Endothelial cell of umbilical vein (primary cell): Measurements from ENCODE around the gene ZBTB7C. TPM values are rescaled to one million over a fixed set of nuclear protein-coding genes. Genes with fewer than 3 reads are reported as not detected.

ENCODE experiments used
- BruUV-seq: library from RNA; stranded (reverse); fragments of 400-500 nt; replicated peaks from 2 replicates; lab custom pipeline; 2021; lab: Mats Ljungman, UMichigan
- CTCF ChIA-PET: fragments of 300-600, 350-600 bp; sonication (Branson Sonifier 250); formaldehyde crosslinking; loops from one replicate; lab custom pipeline; 2021; ENCODE audit warnings: antibody characterized with exemption, inconsistent platforms; lab: Charles Lee
- POLR2A ChIA-PET: fragments of 300-600, 350-600 bp; sonication (Branson Sonifier 250); formaldehyde crosslinking; loops from one replicate; lab custom pipeline; 2021; ENCODE audit warnings: antibody characterized with exemption, inconsistent platforms; lab: Charles Lee
- DNase-seq: peaks from one replicate; pipeline ENCODE4 v3.0.0-alpha.2; 2011; ENCODE audit warnings: low read depth, low spot score
- FAIRE-seq: peaks from 2 replicates; lab custom pipeline; 2011; peaks lifted over from hg19 to GRCh38; lab: Jason Lieb, UNC
- H2AFZ ChIP-seq: 2 replicates; pipeline ENCODE4 v1.6.0; 2012; ENCODE audit warnings: low read depth, low read length, control low read depth, inconsistent platforms
- H3K27ac ChIP-seq: 2 replicates; pipeline ENCODE4 v1.5.1; 2011; ENCODE audit warnings: low read depth, mild to moderate bottlenecking, control low read depth, low read length, moderate library complexity; ENCODE audit not compliant: insufficient read depth
- H3K27me3 ChIP-seq, 2 experiments: 2 replicates each; pipeline versions ENCODE4 v1.6.0 to v1.6.1; 2011; ENCODE audit warnings: low read length in 2 of 2, mixed read lengths in 1 of 2; ENCODE audit not compliant: control insufficient read depth in 2 of 2, insufficient read depth in 2 of 2
- H3K36me3 ChIP-seq, 2 experiments: 2 replicates in 1 of 2; 3 replicates in 1 of 2; pipeline ENCODE4 v1.5.1; 2011; ENCODE audit warnings: low read length in 2 of 2, mild to moderate bottlenecking in 1 of 2, moderate library complexity in 1 of 2; ENCODE audit not compliant: control insufficient read depth in 2 of 2, insufficient read depth in 2 of 2; ENCODE audit errors: extremely low read depth in 1 of 2
- H3K4me1 ChIP-seq: 3 replicates; pipeline ENCODE4 v1.5.1; 2011; ENCODE audit warnings: mild to moderate bottlenecking, low read length; ENCODE audit not compliant: control insufficient read depth, insufficient read depth; ENCODE audit errors: extremely low read depth
- H3K4me2 ChIP-seq: 2 replicates; pipeline ENCODE4 v1.6.1; 2011; ENCODE audit warnings: low read length, control low read depth, mixed read lengths; ENCODE audit not compliant: insufficient read depth
- H3K4me3 ChIP-seq, 3 experiments: fragments of 200-600 bp in 1 of 3; sonication (generic), shearing (Covaris generic) in 1 of 3; replicated peaks in 1 of 3; 2 replicates each; pipeline ENCODE4 v1.5.1; 2011 to 2016; ENCODE audit warnings: control low read depth in 3 of 3, low read length in 3 of 3, mild to moderate bottlenecking in 2 of 3, inconsistent platforms in 1 of 3, low read depth in 1 of 3, moderate library complexity in 1 of 3; ENCODE audit not compliant: insufficient read depth in 1 of 3
- H3K79me2 ChIP-seq: 2 replicates; pipeline ENCODE4 v1.6.0; 2012; ENCODE audit warnings: low read length, inconsistent platforms; ENCODE audit not compliant: control insufficient read depth, insufficient read depth
- H3K9ac ChIP-seq: replicated peaks from 2 replicates; pipeline ENCODE3; 2011; ENCODE audit warnings: low read length, control low read depth; ENCODE audit not compliant: insufficient read depth; ENCODE audit errors: extremely low read depth
- H3K9me1 ChIP-seq: replicated peaks from 3 replicates; pipeline ENCODE4 v1.6.0; 2011; ENCODE audit warnings: mild to moderate bottlenecking, low read length; ENCODE audit not compliant: control insufficient read depth, insufficient read depth; ENCODE audit errors: extremely low read depth
- H3K9me3 ChIP-seq: replicated peaks from 2 replicates; pipeline ENCODE4 v1.5.1; 2012; ENCODE audit warnings: low read length, inconsistent platforms; ENCODE audit not compliant: control insufficient read depth, insufficient read depth
- H4K20me1 ChIP-seq: replicated peaks from 2 replicates; pipeline ENCODE3; 2011; ENCODE audit warnings: mild to moderate bottlenecking, low read length; ENCODE audit not compliant: control insufficient read depth, insufficient read depth; ENCODE audit errors: extremely low read depth
- EZH2 ChIP-seq: IDR thresholded peaks from 2 replicates; pipeline ENCODE4 v1.6.1; 2012; ENCODE audit warnings: borderline replicate concordance, low read depth, mild to moderate bottlenecking, moderate library complexity, low read length, inconsistent platforms; ENCODE audit not compliant: severe bottlenecking
- FOS ChIP-seq: IDR thresholded peaks from 2 replicates; pipeline ENCODE4 v1.6.1; 2011; ENCODE audit warnings: mild to moderate bottlenecking, low read length, moderate library complexity, borderline replicate concordance; ENCODE audit not compliant: insufficient read depth
- GATA2 ChIP-seq: IDR thresholded peaks from 2 replicates; pipeline ENCODE4 v1.7.0; 2011; ENCODE audit warnings: low read depth, mild to moderate bottlenecking, moderate library complexity, mixed read lengths, low read length; ENCODE audit not compliant: insufficient read length, insufficient read depth
- JUN ChIP-seq: IDR thresholded peaks from 2 replicates; pipeline ENCODE4 v1.6.1; 2011; ENCODE audit warnings: borderline replicate concordance, low read depth; ENCODE audit not compliant: insufficient read length, insufficient read depth
- MYC ChIP-seq: IDR thresholded peaks from one replicate; pipeline ENCODE4 v1.6.1; 2011; ENCODE audit warnings: mild to moderate bottlenecking, low read depth, low read length
- POLR2A ChIP-seq: IDR thresholded peaks from 2 replicates; pipeline ENCODE4 v1.6.1; 2012; ENCODE audit warnings: low read depth, mild to moderate bottlenecking, control low read depth, low read length
- POLR2AphosphoS5 ChIP-seq: IDR thresholded peaks from 2 replicates; pipeline ENCODE4 v1.6.1; 2012; ENCODE audit warnings: low read depth, mild to moderate bottlenecking, control low read depth, low read length, moderate library complexity; ENCODE audit not compliant: insufficient read depth
- dilution Hi-C: fragments of 300-500 bp; cut with MboI; formaldehyde crosslinking; loops from one replicate; pipeline ENCODE4 v1.15.0; 2019; ENCODE audit warnings: low sequenced_read_pairs; ENCODE audit not compliant: extremely low pct_ligation_motif_present
- intact Hi-C: fragments of 100-400 bp; cut with micrococcal nuclease; formaldehyde crosslinking; loops from one replicate; pipeline ENCODE4 v1.10.0; 2022
- polyA plus RNA-seq, 4 experiments: library from polyadenylated mRNA; depleted of rRNA in 3 of 4; stranded (reverse) in 3 of 4; unstranded in 1 of 4; fragments of >200 nt; gene quantifications; 2 replicates each; pipeline versions ENCODE4 v1.2.1 to v1.2.3, GENCODE V29; 2011 to 2012; ENCODE audit warnings: missing spikeins in 1 of 4
- total RNA-seq: library from RNA; stranded (reverse); gene quantifications from 2 replicates; pipeline ENCODE4 v1.2.3, GENCODE V29; 2021
- TF ChIP-seq, protein P1 (sequence below): IDR thresholded peaks from 2 replicates; pipeline ENCODE4 v1.6.1; 2011; ENCODE audit not compliant: insufficient read depth, insufficient read length
- TF ChIP-seq, protein P2 (sequence below), 2 donors: IDR thresholded peaks; 1 replicate in 1 of 2; 2 replicates in 1 of 2; pipeline ENCODE4 v1.5.1; 2011; ENCODE audit warnings: low read length in 2 of 2, mild to moderate bottlenecking in 2 of 2, moderate library complexity in 2 of 2, control low read depth in 1 of 2, inconsistent platforms in 1 of 2, low read depth in 1 of 2; ENCODE audit not compliant: insufficient read depth in 1 of 2; ENCODE audit errors: extremely low read depth in 1 of 2

ZBTB7C gene
- total and polyA plus RNA-seq, 2 donors (not counting 3 experiments of a cell fraction or from before 2014, with no cell fraction given) = not detected

DNA sequence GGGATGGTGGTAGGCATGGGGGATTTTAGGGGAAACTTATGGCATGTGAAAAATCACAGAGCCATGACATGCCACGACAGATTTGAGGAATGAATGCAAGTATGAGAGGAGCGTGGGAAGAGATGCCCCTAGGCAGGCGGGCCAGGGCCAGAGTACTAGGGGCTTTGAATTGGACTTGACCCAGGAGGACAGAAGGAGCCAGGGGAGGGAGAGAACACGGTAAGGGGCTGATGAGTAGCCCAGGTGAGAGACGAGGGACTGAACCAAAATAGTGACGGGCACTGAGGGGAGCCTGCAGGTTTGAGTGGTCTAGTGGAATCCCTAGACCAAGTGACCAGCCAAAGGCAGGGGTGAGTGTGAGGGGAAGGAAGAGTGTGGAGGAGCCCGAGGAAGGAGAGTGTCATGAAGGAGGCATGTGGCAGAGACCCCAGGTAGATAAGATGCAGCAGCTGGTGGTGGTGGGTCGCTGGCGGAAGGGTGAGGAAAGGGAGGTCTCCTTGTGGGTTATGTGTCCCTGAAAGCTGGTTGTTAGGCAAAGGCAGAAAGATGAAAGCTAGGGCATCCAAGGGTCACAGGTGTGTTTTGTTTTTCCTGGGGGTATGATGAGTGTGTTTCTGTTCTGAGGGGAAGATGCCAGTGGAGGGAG is 48.7 kb downstream of the ZBTB7C start:
- POLR2A ChIA-PET = no interaction called here
- CTCF ChIA-PET = no interaction called here
- Histone ChIP-seq H3K36me3 (no peaks in the 10 kb centered on the region), H3K4me1 (no peaks in the 10 kb centered on the region), H3K4me2 (no peak overlapping the region), H3K27me3 (no peaks in the 10 kb centered on the region), H2AFZ (no peak overlapping the region), H3K4me3 (no peak overlapping the region), H3K79me2 (no peaks in the 10 kb centered on the region), H3K27ac (no peak overlapping the region), H4K20me1 (no peaks in the 10 kb centered on the region), H3K9ac (no peak overlapping the region), H3K9me3 (no peaks in the 10 kb centered on the region), H3K9me1 (no peaks in the 10 kb centered on the region)
- intact Hi-C loops (no loop called here), dilution Hi-C loops (no loop called here)
- DNase-seq (no peak), FAIRE-seq (no peak)
- TF ChIP-seq POLR2AphosphoS5 (no peak), EZH2 (no peak), GATA2 (no peak), FOS (no peak), POLR2A (no peak), JUN (no peak), MYC (no peak)
- TF ChIP-seq, protein P1, sequence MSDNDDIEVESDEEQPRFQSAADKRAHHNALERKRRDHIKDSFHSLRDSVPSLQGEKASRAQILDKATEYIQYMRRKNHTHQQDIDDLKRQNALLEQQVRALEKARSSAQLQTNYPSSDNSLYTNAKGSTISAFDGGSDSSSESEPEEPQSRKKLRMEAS = no peak
- TF ChIP-seq, protein P2, sequence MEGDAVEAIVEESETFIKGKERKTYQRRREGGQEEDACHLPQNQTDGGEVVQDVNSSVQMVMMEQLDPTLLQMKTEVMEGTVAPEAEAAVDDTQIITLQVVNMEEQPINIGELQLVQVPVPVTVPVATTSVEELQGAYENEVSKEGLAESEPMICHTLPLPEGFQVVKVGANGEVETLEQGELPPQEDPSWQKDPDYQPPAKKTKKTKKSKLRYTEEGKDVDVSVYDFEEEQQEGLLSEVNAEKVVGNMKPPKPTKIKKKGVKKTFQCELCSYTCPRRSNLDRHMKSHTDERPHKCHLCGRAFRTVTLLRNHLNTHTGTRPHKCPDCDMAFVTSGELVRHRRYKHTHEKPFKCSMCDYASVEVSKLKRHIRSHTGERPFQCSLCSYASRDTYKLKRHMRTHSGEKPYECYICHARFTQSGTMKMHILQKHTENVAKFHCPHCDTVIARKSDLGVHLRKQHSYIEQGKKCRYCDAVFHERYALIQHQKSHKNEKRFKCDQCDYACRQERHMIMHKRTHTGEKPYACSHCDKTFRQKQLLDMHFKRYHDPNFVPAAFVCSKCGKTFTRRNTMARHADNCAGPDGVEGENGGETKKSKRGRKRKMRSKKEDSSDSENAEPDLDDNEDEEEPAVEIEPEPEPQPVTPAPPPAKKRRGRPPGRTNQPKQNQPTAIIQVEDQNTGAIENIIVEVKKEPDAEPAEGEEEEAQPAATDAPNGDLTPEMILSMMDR (IDR thresholded peaks at IDR 0.05; ENCODE audit: extremely low read depth in 1 of 2, insufficient read depth in 1 of 2, low read depth in 1 of 2, low read length in 2 of 2) = no peak
- no TSS peak for BruUV-seq
